ENCODE data around the gene ZNF710.

The ZNF710 gene

DNA sequence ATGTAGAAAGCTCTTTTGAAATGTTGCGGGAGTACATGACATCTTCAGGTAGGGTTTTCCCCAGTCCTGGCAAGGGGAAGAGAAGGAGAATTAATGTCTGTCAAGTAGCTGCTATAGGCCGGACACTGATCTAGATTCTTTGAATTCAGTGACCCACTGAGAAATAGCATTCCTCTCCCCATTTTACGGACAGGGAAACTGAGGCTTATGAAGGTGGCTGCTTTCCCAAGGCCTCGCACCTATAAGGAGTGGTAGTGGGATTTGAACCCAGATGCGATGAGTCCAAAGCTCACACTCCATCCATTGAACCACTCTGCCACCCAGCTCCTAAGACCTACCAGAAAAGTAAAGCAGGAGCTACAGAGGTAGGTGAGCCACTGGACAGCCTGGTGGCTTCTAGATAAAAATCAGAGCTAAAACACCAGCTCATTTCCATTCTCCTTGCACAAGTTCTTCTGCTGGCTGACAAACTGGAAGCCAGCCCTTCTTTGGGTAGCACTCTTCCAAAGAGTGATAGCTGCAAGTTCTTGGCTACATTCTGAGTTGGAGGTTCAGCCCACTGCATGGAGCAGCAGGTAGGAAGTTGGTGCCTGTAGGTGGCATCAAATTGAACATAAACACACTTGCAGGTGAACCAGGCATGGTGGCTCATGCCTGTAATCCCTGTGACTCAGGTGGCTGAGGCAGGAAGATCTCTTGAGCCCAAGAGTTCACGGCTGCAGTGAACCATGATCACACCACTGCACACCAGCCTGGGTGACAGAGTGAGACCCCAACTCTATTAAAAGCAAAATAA lies 22.0 kb downstream of the ZNF710 start:
- no peak for ATAC-seq (ENCODE audit: insufficient read depth, low read depth)
- Histone ChIP-seq H3K4me3 (ENCODE audit: low read depth in 1 of 2, low read length in 2 of 2) (no peak overlapping the region), H3K9ac (ENCODE audit: low read depth, low read length) (no peak overlapping the region), H3K36me3 (ENCODE audit: insufficient read depth, low read length) (0 out of 2 replicates have a peak, but pooled peaks cover under 1% of the 10 kb centered on the region), H3K4me1 (ENCODE audit: insufficient read depth, low read length) (no peaks in the 10 kb centered on the region), H2AFZ (ENCODE audit: low read depth, low read length) (no peak overlapping the region), H3K79me2 (ENCODE audit: insufficient read depth, low read length) (peaks cover 39% of the 10 kb centered on the region), H3K4me2 (ENCODE audit: insufficient read depth, low read length) (no peak overlapping the region), H3K9me3 (ENCODE audit: insufficient read depth, low read length, severe bottlenecking) (no peaks in the 10 kb centered on the region), H3K27me3 (ENCODE audit: insufficient read depth, low read length, poor library complexity) (no peaks in the 10 kb centered on the region), H4K20me1 (ENCODE audit: insufficient read depth, low read length) (peaks cover 30% of the 10 kb centered on the region), H3K27ac (ENCODE audit: low read length) (no peak overlapping the region)
- DNase-seq = no peak
- TF ChIP-seq, protein P1, sequence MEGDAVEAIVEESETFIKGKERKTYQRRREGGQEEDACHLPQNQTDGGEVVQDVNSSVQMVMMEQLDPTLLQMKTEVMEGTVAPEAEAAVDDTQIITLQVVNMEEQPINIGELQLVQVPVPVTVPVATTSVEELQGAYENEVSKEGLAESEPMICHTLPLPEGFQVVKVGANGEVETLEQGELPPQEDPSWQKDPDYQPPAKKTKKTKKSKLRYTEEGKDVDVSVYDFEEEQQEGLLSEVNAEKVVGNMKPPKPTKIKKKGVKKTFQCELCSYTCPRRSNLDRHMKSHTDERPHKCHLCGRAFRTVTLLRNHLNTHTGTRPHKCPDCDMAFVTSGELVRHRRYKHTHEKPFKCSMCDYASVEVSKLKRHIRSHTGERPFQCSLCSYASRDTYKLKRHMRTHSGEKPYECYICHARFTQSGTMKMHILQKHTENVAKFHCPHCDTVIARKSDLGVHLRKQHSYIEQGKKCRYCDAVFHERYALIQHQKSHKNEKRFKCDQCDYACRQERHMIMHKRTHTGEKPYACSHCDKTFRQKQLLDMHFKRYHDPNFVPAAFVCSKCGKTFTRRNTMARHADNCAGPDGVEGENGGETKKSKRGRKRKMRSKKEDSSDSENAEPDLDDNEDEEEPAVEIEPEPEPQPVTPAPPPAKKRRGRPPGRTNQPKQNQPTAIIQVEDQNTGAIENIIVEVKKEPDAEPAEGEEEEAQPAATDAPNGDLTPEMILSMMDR (IDR thresholded peaks at IDR 0.05; ENCODE audit: borderline replicate concordance, extremely low read depth, low read length, poor library complexity, severe bottlenecking) = no peak
- no peak for TF ChIP-seq EZH2 (IDR thresholded peaks at IDR 0.05; ENCODE audit: borderline replicate concordance, low read depth, low read length, severe bottlenecking)

DNA sequence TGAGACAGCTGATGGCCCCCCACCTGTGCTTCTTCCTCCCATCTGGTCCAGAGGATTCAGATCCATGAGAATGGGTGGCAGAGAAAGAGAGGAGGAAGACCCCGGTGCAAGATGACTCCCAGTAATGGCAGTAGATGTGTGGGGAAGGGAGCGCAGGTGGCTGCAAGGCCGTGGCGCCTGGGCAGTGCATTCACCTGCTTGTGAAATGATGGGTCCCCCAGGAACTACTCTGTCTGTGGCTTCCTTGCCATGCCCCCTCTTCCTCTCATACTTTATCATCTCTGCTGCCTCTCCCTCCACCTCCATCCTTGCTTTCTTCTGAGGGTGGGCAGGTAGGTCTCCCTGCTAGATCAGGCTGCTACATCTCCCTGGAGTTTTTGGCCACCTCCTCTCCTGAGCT lies 23.3 kb downstream of the ZNF710 start:
- Histone ChIP-seq H3K9me3 (ENCODE audit: insufficient read depth, low read length, severe bottlenecking) (no peaks in the 10 kb centered on the region), H3K27ac (ENCODE audit: low read length) (no peak overlapping the region), H3K4me2 (ENCODE audit: insufficient read depth, low read length) (no peak overlapping the region), H3K4me1 (ENCODE audit: insufficient read depth, low read length) (no peaks in the 10 kb centered on the region), H3K4me3 (ENCODE audit: low read depth in 1 of 2, low read length in 2 of 2) (no peak overlapping the region), H4K20me1 (ENCODE audit: insufficient read depth, low read length) (peaks cover 28% of the 10 kb centered on the region), H3K9ac (ENCODE audit: low read depth, low read length) (no peak overlapping the region), H3K79me2 (ENCODE audit: insufficient read depth, low read length) (peaks cover 41% of the 10 kb centered on the region), H2AFZ (ENCODE audit: low read depth, low read length) (no peak overlapping the region), H3K36me3 (ENCODE audit: insufficient read depth, low read length) (0 out of 2 replicates have a peak, but pooled peaks cover 4% of the 10 kb centered on the region), H3K27me3 (ENCODE audit: insufficient read depth, low read length, poor library complexity) (no peaks in the 10 kb centered on the region)
- no peak for TF ChIP-seq EZH2 (IDR thresholded peaks at IDR 0.05; ENCODE audit: borderline replicate concordance, low read depth, low read length, severe bottlenecking)
- TF ChIP-seq, protein P1 (IDR thresholded peaks at IDR 0.05; ENCODE audit: borderline replicate concordance, extremely low read depth, low read length, poor library complexity, severe bottlenecking) = no peak
- DNase-seq (no peak), ATAC-seq (ENCODE audit: insufficient read depth, low read depth) (no peak)

DNA sequence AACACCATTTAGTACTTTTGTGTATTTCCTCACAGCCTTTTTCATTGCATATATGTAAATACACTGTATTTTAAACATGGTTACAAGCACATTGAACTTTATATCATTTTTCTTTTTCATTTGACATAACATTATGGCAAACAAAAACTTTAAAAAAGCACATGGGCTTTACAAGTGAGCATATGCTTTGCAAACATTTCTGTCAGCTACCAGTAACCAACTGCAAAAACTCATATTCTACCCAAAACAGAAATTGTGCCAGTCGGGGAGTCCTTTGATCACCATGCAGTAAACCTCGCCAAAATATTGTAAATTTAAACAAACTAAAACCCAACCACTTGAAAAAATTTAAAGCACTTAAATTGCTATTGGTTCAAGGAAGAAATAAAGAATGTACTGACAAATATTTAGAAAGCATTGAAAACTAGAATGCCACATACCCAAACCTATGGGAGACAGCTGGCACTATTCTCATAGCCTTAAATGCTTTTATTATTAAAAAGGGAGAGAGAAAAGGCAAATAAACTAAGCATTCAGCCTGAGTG lies 24.4 kb downstream of the ZNF710 start:
- DNase-seq = no peak
- Histone ChIP-seq H3K9me3 (ENCODE audit: insufficient read depth, low read length, severe bottlenecking) (no peaks in the 10 kb centered on the region), H3K36me3 (ENCODE audit: insufficient read depth, low read length) (0 out of 2 replicates have a peak, but pooled peaks cover 4% of the 10 kb centered on the region), H3K9ac (ENCODE audit: low read depth, low read length) (no peak overlapping the region), H3K79me2 (ENCODE audit: insufficient read depth, low read length) (peaks cover 36% of the 10 kb centered on the region), H2AFZ (ENCODE audit: low read depth, low read length) (no peak overlapping the region), H3K4me1 (ENCODE audit: insufficient read depth, low read length) (peaks cover 8% of the 10 kb centered on the region), H3K27me3 (ENCODE audit: insufficient read depth, low read length, poor library complexity) (no peaks in the 10 kb centered on the region), H3K27ac (ENCODE audit: low read length) (no peak overlapping the region), H4K20me1 (ENCODE audit: insufficient read depth, low read length) (peaks cover 19% of the 10 kb centered on the region), H3K4me3 (ENCODE audit: low read depth in 1 of 2, low read length in 2 of 2) (no peak overlapping the region), H3K4me2 (ENCODE audit: insufficient read depth, low read length) (no peak overlapping the region)
- TF ChIP-seq, protein P1 (IDR thresholded peaks at IDR 0.05; ENCODE audit: borderline replicate concordance, extremely low read depth, low read length, poor library complexity, severe bottlenecking) = no peak
- TF ChIP-seq EZH2 (IDR thresholded peaks at IDR 0.05; ENCODE audit: borderline replicate concordance, low read depth, low read length, severe bottlenecking) = no peak
- no peak for ATAC-seq (ENCODE audit: insufficient read depth, low read depth)

Measured in DND-41 (cell line).